Liver (tissue), 9 donors: ENCODE measurements around the gene TMOD2. TPM values are rescaled to one million over a fixed set of nuclear protein-coding genes. Genes with fewer than 3 reads are reported as not detected.

Experiments used
- DNase-seq: peaks from one replicate; pipeline ENCODE4 v3.0.0-alpha.2; 2017; ENCODE audit warnings: low spot score
- H3K27ac ChIP-seq, 2 donors: one replicate each; pipeline ENCODE4 v1.7.0; 2013; ENCODE audit warnings: inconsistent platforms in 2 of 2, low read length in 2 of 2, control low read depth in 1 of 2, low read depth in 1 of 2, mild to moderate bottlenecking in 1 of 2
- H3K27me3 ChIP-seq, 4 donors: one replicate each; pipeline versions ENCODE4 v1.6.1 to v1.7.0; 2013; ENCODE audit warnings: low read length in 3 of 4, inconsistent platforms in 1 of 4, mild to moderate bottlenecking in 1 of 4, moderate library complexity in 1 of 4; ENCODE audit not compliant: control insufficient read depth in 4 of 4, insufficient read depth in 4 of 4
- H3K36me3 ChIP-seq, 4 donors: one replicate each; pipeline versions ENCODE4 v1.6.1 to v1.7.0; 2013; ENCODE audit warnings: low read length in 3 of 4, mild to moderate bottlenecking in 3 of 4, low read depth in 1 of 4, moderate library complexity in 1 of 4; ENCODE audit not compliant: control insufficient read depth in 4 of 4, insufficient read depth in 3 of 4
- H3K4me1 ChIP-seq, 4 donors: one replicate each; pipeline versions ENCODE4 v1.6.1 to v1.7.0; 2013; ENCODE audit warnings: low read length in 3 of 4, mild to moderate bottlenecking in 3 of 4, moderate library complexity in 1 of 4; ENCODE audit not compliant: control insufficient read depth in 4 of 4, insufficient read depth in 4 of 4
- H3K4me3 ChIP-seq, 3 donors: one replicate each; pipeline versions ENCODE4 v1.6.1 to v1.7.0; 2013; ENCODE audit warnings: low read length in 3 of 3, control low read depth in 1 of 3, low read depth in 1 of 3, mild to moderate bottlenecking in 1 of 3
- H3K9ac ChIP-seq, 2 donors: one replicate each; pipeline ENCODE4 v1.7.0; 2013; ENCODE audit warnings: low read length in 2 of 2, mild to moderate bottlenecking in 2 of 2, moderate library complexity in 2 of 2, control low read depth in 1 of 2, low read depth in 1 of 2
- H3K9me3 ChIP-seq, 4 donors: one replicate each; pipeline versions ENCODE4 v1.6.1 to v1.7.0; 2013; ENCODE audit warnings: low read length in 3 of 4; ENCODE audit not compliant: control insufficient read depth in 4 of 4
- ATF3 ChIP-seq: IDR thresholded peaks from 2 replicates; pipeline ENCODE4 v1.6.1; 2016; ENCODE audit warnings: antibody characterized with exemption
- CTCF ChIP-seq: fragments of 150-350 bp; IDR thresholded peaks from 2 replicates; pipeline ENCODE4 v1.5.1; 2017; ENCODE audit warnings: improper control_type of control experiment, low read depth, low read length; ENCODE audit not compliant: missing input control
- EGR1 ChIP-seq, 2 donors: IDR thresholded peaks; 2 replicates each; pipeline ENCODE4 v1.6.1; 2016 to 2018; ENCODE audit warnings: antibody characterized with exemption in 2 of 2, low read depth in 2 of 2
- FOXA2 ChIP-seq: IDR thresholded peaks from 2 replicates; pipeline ENCODE4 v1.6.1; 2016; ENCODE audit warnings: antibody characterized with exemption
- GABPA ChIP-seq, 2 donors: IDR thresholded peaks in 1 of 2; conservative IDR thresholded peaks in 1 of 2; 2 replicates each; pipeline ENCODE4 v1.6.1; 2016; ENCODE audit warnings: antibody characterized with exemption in 2 of 2, mild to moderate bottlenecking in 1 of 2, moderate library complexity in 1 of 2
- HNF4A ChIP-seq, 2 donors: conservative IDR thresholded peaks; 2 replicates each; pipeline ENCODE4 v1.6.1; 2016; ENCODE audit warnings: antibody characterized with exemption in 2 of 2, mild to moderate bottlenecking in 2 of 2
- HNF4G ChIP-seq: IDR thresholded peaks from 2 replicates; pipeline ENCODE4 v1.6.1; 2016; ENCODE audit warnings: antibody characterized with exemption
- JUND ChIP-seq, 2 donors: IDR thresholded peaks; 2 replicates each; pipeline ENCODE4 v1.6.1; 2016; ENCODE audit warnings: antibody characterized with exemption in 2 of 2
- NR2F2 ChIP-seq: IDR thresholded peaks from 2 replicates; pipeline ENCODE4 v1.6.1; 2016; ENCODE audit warnings: antibody characterized with exemption
- RAD21 ChIP-seq, 2 donors: IDR thresholded peaks; 2 replicates each; pipeline ENCODE4 v1.6.1; 2016; ENCODE audit warnings: antibody characterized with exemption in 2 of 2, mild to moderate bottlenecking in 2 of 2
- RXRA ChIP-seq, 2 donors: IDR thresholded peaks; 2 replicates each; pipeline ENCODE4 v1.6.1; 2017 to 2018; ENCODE audit warnings: antibody characterized with exemption in 2 of 2, mild to moderate bottlenecking in 1 of 2
- SP1 ChIP-seq: IDR thresholded peaks from 2 replicates; pipeline ENCODE4 v1.6.1; 2018; ENCODE audit warnings: antibody characterized with exemption, mild to moderate bottlenecking
- YY1 ChIP-seq: IDR thresholded peaks from 2 replicates; pipeline ENCODE4 v1.6.1; 2016; ENCODE audit warnings: antibody characterized with exemption, mild to moderate bottlenecking
- WGBS: extraction: QIAGEN DNeasy Blood & Tissue Kit; methylation state at CpG from one replicate; pipeline ENCODE4 v1.1.7; 2013; 5-methylcytosine and 5-hydroxymethylcytosine counted together
- polyA plus RNA-seq, 2 donors: library from polyadenylated mRNA; stranded (reverse) in 1 of 2; unstranded in 1 of 2; fragments of 200-250 nt in 1 of 2; fragments of >200 nt in 1 of 2; fragmentation: Nextera tagmentation in 1 of 2; extraction: Ambion mirVana in 1 of 2; gene quantifications; one replicate each; pipeline versions ENCODE4 v1.2.1 to v1.2.3, GENCODE V29; 2013 to 2015
- total RNA-seq, 2 donors: library from RNA; depleted of rRNA; stranded (reverse); fragments of >200 nt; gene quantifications; one replicate each; pipeline ENCODE4 v1.2.3, GENCODE V29; 2014
- TF ChIP-seq, protein P1 (sequence below): IDR thresholded peaks from 2 replicates; pipeline ENCODE4 v1.6.1; 2016; ENCODE audit warnings: antibody characterized with exemption, mild to moderate bottlenecking
- TF ChIP-seq, protein P2 (sequence below): IDR thresholded peaks from 2 replicates; pipeline ENCODE4 v1.6.1; 2016; ENCODE audit warnings: antibody characterized with exemption
- donor health status: healthy.
- donor health status: healthy.
- donor health status: healthy.
- donor health status: healthy.
- donor health status: healthy.

Gene TMOD2
- total and polyA plus RNA-seq, 4 donors, result 0.46 to 2.1 (median 1.1) TPM

- Histone ChIP-seq H3K4me3 (no peak overlapping the region), H3K9ac (no peak overlapping the region), H3K27ac (no peak overlapping the region), H3K36me3 (no peaks in the 10 kb centered on the region), H3K9me3 (no peaks in the 10 kb centered on the region), H3K4me1 (peaks cover 0 to 9% (median 6%) of the 10 kb centered on the region in 4 donors), H3K27me3 (peaks cover 0 to 2% (median 0%) of the 10 kb centered on the region in 4 donors)
- TF ChIP-seq SP1 (no peak), ATF3 (no peak), FOXA2 (no peak), RXRA (IDR thresholded peaks at IDR 0.05) (no peak), JUND (IDR thresholded peaks at IDR 0.05) (no peak), HNF4A (conservative IDR thresholded peaks at IDR 0.05) (no peak), YY1 (no peak), HNF4G (no peak), RAD21 (IDR thresholded peaks at IDR 0.05) (no peak), EGR1 (IDR thresholded peaks at IDR 0.05; ENCODE audit: low read depth in 2 of 2) (no peak), CTCF (no peak)
- TF ChIP-seq, protein P1, sequence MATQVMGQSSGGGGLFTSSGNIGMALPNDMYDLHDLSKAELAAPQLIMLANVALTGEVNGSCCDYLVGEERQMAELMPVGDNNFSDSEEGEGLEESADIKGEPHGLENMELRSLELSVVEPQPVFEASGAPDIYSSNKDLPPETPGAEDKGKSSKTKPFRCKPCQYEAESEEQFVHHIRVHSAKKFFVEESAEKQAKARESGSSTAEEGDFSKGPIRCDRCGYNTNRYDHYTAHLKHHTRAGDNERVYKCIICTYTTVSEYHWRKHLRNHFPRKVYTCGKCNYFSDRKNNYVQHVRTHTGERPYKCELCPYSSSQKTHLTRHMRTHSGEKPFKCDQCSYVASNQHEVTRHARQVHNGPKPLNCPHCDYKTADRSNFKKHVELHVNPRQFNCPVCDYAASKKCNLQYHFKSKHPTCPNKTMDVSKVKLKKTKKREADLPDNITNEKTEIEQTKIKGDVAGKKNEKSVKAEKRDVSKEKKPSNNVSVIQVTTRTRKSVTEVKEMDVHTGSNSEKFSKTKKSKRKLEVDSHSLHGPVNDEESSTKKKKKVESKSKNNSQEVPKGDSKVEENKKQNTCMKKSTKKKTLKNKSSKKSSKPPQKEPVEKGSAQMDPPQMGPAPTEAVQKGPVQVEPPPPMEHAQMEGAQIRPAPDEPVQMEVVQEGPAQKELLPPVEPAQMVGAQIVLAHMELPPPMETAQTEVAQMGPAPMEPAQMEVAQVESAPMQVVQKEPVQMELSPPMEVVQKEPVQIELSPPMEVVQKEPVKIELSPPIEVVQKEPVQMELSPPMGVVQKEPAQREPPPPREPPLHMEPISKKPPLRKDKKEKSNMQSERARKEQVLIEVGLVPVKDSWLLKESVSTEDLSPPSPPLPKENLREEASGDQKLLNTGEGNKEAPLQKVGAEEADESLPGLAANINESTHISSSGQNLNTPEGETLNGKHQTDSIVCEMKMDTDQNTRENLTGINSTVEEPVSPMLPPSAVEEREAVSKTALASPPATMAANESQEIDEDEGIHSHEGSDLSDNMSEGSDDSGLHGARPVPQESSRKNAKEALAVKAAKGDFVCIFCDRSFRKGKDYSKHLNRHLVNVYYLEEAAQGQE, result no peak
- TF ChIP-seq, protein P2, sequence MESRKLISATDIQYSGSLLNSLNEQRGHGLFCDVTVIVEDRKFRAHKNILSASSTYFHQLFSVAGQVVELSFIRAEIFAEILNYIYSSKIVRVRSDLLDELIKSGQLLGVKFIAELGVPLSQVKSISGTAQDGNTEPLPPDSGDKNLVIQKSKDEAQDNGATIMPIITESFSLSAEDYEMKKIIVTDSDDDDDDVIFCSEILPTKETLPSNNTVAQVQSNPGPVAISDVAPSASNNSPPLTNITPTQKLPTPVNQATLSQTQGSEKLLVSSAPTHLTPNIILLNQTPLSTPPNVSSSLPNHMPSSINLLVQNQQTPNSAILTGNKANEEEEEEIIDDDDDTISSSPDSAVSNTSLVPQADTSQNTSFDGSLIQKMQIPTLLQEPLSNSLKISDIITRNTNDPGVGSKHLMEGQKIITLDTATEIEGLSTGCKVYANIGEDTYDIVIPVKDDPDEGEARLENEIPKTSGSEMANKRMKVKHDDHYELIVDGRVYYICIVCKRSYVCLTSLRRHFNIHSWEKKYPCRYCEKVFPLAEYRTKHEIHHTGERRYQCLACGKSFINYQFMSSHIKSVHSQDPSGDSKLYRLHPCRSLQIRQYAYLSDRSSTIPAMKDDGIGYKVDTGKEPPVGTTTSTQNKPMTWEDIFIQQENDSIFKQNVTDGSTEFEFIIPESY, result no peak
- DNase-seq, result no peak
- 81% methylated on average over 4 of the region's 4 CpGs for WGBS
Measured at GRCh38 chr15:51756482-51756881, 5.1 kb downstream of the TMOD2 start.

DNA sequence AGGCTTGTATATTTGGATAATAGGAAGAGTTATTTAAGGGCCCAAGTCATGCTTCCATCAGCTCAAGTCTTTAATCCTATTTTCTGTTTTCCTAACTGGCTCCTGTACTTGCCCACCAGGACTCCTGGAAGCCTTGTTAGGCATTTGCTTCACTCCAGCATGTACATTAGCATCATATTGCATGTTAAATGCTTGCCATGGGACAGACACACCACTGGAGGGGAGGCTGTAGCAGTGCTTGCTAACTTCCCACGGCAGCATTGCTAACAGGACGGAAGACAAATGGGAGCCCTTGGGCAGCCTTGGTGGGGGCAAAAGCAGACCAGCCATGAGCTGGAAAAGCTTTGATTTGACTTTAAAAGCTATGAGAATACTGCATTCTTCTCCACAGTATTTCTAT, 6.1 kb downstream of the TMOD2 start:
- Histone ChIP-seq H3K27me3 (peaks cover 0 to 2% (median 0%) of the 10 kb centered on the region in 4 donors), H3K27ac (no peak overlapping the region), H3K36me3 (no peaks in the 10 kb centered on the region), H3K9ac (no peak overlapping the region), H3K4me1 (peaks cover 0 to 1% (median under 1%) of the 10 kb centered on the region in 4 donors), H3K9me3 (no peaks in the 10 kb centered on the region), H3K4me3 (no peak overlapping the region)
- no peak for TF ChIP-seq GABPA (IDR thresholded peaks at IDR 0.05 in 1 of 2, conservative IDR thresholded peaks at IDR 0.05 in 1 of 2)
- TF ChIP-seq SP1, result no peak
- TF ChIP-seq YY1, result no peak
- TF ChIP-seq NR2F2, result no peak
- TF ChIP-seq, protein P1, result no peak
- 87% methylated on average over 2 of the region's 2 CpGs for WGBS
- DNase-seq, result no peak
